HG03342 (cell line): ENCODE measurements around the gene COBL.

Experiments used
- ATAC-seq: cut with Tn5 transposase; IDR thresholded peaks from one replicate; pipeline ENCODE4 v1.9.1; 2021; ENCODE audit warnings: mild to moderate bottlenecking, moderate library complexity; ENCODE audit not compliant: unreplicated experiment

COBL gene

GRCh38 chr7:51152706-51153200 lies 163.9 kb downstream of the COBL start:
- no peak for ATAC-seq

DNA sequence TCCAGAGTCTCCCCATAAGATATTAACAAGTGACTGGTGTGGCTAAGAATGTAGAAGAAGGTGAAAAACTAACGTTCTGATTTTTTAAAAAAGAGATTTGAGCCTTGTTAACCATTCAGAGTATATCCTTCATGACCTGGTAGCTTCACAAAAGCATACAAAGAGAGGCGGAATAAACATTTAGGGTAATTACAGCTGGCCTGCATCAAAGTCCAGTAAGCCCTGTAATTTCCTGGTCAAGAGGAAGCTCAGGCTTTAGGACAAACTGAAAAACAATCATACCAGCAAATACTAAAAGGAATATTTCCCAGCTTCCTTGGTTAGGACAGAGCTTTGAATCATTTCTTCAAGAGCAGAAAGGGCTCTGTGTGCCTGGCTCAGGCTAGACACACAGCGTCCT lies 165.2 kb downstream of the COBL start:
- no peak for ATAC-seq

DNA sequence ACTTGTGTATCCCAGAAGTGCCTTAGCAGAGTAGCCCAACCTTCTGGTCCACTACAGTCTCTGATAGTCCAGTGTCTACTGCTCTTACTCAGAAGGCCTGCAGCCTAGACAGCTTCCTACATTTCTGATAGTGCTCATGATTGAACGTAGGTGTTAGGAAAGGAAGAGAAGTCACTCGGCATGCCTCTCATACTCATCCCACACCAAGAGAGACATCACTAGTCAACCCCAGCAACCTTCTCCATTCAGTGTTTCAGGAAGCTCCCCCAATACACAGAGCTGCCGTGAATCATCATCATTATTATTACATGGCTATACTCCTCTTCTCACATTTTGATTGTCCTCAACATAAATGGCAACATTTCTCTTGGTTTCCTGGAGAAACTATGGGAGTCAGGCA lies 166.4 kb downstream of the COBL start:
- no peak for ATAC-seq

GRCh38 chr7:51148216-51148615 lies 168.4 kb downstream of the COBL start:
- no peak for ATAC-seq

GRCh38 chr7:51146816-51147586 lies 169.6 kb downstream of the COBL start:
- ATAC-seq, result no peak

GRCh38 chr7:51144178-51144577 lies 172.4 kb downstream of the COBL start:
- ATAC-seq, result no peak

DNA sequence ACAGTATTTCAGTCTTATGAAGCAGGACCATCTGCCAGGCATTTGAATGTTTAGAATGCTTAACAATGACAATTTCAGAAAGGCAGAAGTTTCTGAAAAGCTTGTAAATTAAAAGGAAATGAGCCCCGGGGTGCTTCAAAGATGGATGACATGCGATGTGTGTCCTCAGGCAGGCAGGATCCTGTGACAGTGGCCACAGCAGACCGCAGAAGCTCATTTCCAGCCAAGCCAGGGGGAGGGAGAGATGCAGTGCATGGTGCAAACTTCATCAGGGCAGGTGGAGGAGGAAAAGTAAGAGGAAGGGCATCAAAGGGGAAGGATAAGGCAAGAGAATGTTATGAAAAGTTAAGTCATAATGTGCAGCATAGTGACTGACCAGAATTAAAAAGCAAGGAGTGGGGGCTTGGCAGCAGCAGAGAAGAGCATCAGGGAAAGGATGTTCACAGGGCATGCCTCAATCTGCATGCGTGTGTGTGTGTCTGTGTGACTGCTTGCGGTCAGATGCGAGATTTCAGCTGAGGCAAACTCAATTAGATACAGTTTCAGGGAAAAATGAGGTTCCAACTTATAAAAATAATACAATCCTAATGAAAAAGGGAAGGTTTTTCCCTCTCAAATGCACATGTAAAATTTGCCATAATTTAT lies 173.7 kb downstream of the COBL start:
- no peak for ATAC-seq

DNA sequence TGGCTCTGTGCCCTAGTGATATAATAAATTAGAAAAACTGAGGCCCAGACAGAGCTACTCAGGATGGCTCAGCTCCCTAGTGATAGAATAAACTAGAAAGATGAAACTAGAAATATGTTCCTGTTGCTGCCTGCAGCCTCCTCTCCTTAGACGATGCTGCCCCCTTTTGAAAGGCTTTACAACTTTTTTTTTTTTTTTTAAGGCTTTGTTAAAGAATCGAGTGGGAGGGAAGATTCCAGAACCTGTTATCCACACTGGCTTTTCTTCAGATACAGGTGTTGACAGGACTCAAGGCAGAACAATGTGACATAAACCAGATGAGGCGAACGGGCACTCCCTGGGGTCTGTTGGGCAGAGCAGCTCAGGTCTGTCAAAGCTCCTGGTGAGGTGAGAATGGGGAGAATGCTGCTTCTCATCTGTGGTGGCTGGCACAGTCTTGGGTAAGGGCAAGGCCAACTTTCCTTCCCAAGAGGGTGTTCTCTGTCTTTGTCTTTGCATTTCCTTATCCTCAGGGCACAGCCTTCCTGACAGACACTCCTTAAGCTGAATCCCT lies 175.1 kb downstream of the COBL start:
- no peak for ATAC-seq

DNA sequence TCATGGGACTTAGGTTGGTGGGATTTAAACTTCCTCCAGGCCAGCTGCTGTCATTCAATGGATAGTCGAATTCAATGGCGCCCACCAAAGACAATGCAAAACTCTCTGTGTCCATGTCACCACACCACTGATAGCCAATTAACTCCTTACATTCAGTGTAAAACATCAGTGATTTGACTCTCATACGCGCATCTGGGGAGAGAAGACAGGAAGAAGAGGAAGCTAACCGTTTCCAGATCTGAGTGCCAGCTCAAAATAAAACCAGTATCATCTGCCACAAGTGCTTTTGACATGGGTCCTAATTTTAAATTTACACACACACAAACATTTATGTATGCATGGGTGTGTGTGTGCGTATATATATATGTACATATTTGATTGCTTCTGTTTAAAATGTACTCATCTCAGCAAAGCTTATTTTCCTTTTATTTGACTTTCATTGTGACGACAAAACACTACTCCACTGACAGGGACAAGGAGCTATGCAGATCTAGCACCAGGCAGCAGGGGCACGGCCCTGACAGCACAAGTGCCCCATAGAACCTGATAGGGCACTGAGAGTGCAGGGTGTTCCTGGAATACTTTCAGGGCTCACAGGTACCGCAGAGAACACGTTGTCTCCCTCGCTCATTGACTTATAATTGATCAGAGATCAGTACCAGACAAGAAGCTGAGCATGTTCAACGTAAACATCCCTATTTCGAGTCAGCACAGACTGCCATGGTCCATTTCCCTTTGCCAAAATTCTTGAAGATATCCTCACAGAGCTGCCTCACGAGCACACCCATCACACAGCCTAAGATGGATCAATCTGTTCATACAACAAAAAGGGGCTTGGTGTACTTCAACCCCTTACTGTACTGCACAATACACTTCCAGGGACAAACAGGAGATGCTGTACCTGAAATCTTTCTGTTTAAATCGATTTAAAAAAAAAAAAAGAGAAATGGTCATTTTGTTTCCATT lies 176.1 kb downstream of the COBL start:
- no peak for ATAC-seq

- no peak for ATAC-seq
Measured at GRCh38 chr7:51139796-51140195, 176.8 kb downstream of the COBL start.

DNA sequence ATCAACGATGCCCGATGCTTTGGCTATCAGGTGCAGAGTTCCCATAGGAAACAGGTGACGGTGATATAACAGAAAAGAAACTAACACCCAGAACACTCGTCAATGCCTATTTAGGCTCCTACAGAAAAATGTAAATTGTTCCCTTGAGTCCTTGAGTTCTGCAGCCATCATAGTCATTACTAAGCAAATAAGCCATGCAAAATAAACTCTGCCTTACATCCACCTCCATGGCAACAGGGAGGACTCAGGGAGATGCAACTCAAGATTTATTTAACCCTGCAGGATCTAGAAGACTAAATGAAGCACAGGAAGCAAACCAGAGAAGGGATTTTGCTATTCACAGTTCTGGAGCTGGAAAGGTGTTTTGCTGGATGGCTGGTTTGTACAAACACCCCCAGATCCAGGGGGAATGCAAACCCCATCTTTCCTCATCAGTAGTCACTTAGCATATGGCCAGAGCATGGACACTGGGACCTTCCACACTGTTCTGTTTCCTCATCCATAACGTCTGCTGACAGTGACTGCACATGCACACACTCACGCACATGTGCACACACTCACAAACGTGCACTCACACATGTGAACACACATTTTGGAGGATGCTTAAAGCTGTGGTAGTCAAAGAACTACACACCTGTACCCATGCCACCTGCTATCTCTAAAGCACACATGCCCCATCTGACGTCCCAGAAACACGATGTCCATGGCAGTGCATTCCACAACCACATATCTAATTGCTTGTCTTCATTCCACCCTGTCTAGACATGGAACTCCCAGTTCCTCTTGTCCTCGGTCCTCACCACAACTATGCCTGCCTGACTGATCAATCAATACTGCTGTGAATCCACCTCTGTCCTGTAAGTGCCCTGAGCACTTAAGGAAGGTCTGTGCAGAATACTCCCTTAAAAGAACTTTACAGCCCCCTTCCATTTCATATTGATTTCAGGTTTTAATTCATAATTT lies 178.2 kb downstream of the COBL start:
- no peak for ATAC-seq

- no peak for ATAC-seq
Measured at GRCh38 chr7:51135576-51135975, 181.0 kb downstream of the COBL start.

DNA sequence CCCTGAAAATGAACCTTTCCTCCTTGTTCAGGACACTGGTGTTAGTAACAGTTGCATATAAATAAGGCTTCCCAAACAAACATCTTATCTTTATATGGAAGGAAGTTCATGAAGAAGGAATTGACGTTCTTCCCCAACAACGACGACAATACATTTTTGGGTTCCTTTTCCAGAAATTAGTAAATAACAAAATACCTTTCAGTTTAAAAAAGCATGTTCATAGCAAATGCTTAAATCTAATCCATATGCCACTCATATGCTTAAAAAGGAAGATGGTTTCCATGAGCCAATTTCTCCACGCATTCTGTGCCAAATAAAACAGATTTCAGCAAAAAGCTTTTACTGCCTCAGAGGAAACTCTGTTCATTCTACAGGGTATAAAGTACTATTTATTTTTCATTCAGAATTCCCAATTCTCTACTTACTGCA lies 182.6 kb downstream of the COBL start:
- ATAC-seq, result no peak

GRCh38 chr7:51132661-51133060 lies 183.9 kb downstream of the COBL start:
- no peak for ATAC-seq

DNA sequence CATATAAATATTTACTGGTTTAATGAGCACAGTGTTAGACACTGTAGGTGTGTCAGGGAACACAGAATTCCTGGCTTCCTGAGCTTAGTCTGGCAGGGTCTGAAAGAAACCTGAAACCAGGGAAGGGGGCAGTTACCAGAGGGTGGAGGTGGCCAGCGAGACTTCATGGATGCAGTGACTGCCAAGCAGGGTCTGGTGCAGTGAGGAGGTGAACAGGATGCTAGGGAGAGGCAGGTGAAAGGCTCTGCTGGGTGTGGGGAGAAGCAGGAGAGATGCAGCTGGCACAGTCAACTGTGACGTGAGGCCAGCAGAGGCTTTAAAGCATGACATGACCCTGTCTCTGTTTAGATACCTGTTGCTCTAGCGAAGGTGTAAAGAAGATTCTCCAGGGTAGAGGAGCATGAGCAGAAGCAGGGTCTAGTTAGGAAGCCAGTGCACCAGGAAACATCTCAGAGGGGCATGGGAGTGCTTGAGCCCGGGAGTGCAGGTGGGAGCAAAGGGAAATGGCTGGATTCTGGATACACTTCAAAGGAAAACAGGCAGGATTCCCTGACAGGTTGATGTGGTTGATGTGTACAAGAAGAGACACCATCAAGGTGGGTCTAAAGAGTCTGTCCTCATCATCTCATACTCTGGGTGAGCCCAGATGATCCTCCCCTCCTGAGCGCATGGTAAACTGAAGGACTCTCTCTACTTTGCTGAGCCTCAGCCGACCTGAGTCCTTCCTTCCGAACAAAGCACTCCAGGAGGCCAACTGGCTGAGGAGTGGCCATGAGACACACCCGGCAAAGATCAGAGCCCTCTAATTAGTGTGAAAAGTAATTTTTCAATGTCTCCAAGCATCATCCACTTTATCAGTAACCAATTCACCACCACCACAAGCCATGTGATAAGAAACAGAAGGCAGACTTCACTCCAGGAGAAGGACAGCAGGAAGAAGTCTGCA lies 186.8 kb downstream of the COBL start:
- no peak for ATAC-seq

- ATAC-seq, result no peak
Measured at GRCh38 chr7:51128545-51129435, 187.8 kb downstream of the COBL start.

GRCh38 chr7:51127618-51127904 lies 189.0 kb downstream of the COBL start:
- ATAC-seq, result no peak
